HG03439 (cell line): ENCODE measurements around the gene ATAT1.
A peak's percentile ranks its signal among the peaks of the same experiment; 100 is the strongest.

Experiments
- ATAC-seq: cut with Tn5 transposase; IDR thresholded peaks from one replicate; pipeline ENCODE4 v1.9.1; 2021; ENCODE audit warnings: mild to moderate bottlenecking, moderate library complexity; ENCODE audit not compliant: unreplicated experiment

Gene ATAT1

DNA sequence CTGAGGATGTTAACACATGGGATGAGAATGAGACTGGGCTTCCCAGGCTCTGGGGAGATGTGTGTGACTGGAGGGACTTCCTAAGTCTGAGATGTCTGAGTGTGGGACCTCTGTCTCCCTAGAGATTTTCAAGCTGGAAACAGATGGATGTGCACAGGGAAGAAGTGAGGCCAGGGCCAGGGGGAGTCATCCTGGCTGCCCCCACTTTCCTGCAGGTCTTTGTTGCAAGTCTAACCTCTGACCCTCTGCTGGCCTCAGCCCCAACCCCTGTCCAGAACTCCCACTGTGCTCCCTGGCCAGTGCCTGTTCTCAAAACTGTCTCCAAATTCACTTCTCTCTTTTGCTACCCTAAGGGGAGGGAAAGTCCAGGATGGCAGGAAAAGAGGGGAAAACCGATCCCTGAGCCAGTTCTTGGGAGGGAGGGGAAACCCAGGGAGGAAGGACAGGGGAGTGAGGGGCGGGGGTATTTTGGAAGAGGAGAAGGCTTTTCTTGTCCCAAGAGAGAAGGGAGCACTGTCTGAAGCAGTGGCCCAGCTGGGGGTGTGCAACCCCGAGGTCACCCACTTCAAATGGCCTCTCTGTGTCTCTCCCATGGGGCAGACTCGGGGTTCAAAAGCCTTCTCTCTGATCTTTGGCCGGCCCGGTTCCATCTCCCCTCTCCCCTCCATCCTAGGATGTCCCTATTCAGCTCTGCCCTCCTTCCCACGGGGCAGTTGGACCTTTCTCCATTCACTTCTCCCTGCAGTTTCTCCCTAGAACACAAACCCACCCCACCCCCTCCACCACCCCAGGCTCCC, 56.7 kb downstream of the ATAT1 start:
- ATAC-seq = no peak

DNA sequence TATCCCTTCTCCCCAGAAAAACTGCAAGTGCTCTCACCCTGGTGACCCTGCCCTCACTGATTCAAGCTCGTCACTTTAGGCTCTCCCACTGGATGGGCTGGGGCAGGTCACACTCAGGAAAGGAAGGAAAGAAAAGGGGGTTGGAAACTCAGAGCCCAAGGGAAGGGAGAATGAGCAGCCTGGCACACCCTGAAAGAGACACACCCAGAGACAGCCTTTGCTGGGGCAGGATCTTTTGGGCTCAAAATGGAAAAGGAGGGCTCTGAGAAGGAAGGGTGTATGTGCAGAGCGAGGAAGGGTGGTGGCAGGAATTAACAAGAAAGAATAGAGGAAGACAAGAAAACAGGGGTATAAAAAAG, 57.3 kb downstream of the ATAT1 start:
- no peak for ATAC-seq

- ATAC-seq = no peak
Observed at GRCh38 chr6:30684386-30685156, 57.9 kb downstream of the ATAT1 start.

DNA sequence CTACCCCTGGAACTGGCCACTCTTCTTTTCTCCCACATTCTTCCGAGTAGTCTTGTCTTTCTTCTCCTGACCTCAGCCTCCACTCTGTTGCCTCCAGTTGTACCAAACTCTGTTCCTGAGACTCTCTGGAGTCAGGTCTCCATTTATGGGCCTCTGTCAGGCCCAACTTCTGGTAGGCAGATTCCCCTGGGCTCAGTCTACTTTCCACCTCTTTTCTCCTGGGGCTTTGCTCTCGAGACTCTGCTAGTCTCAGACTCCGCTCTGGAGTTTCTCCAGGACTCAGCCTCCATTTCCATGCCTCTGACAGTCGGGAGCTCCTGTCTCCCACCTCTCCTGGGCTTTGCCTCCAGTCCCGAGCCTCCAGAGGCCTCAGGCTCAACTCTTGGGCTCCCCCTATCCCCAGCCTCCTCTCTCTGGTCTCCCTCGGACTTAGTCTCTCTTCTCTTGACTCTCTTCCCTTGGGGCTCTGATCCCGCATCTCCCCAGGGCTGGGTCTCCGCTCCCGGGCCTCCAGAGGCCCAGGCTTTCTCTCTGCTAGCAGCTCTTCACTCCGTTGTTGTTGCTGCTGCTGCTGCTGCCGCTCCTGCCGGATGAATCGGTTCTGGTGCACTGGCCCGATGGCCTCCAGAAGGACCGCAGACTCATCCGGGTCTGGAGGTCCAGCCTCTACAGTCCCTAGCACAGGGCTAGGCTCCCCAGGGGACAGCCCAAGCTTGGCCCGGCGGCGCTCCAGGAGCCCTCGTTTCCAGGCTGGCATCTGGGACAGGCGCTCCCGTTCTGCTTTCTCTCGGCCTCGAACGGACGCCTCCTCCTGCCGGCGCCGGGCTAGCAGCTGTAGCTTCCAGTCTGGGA, 58.7 kb downstream of the ATAT1 start:
- ATAC-seq = no peak

DNA sequence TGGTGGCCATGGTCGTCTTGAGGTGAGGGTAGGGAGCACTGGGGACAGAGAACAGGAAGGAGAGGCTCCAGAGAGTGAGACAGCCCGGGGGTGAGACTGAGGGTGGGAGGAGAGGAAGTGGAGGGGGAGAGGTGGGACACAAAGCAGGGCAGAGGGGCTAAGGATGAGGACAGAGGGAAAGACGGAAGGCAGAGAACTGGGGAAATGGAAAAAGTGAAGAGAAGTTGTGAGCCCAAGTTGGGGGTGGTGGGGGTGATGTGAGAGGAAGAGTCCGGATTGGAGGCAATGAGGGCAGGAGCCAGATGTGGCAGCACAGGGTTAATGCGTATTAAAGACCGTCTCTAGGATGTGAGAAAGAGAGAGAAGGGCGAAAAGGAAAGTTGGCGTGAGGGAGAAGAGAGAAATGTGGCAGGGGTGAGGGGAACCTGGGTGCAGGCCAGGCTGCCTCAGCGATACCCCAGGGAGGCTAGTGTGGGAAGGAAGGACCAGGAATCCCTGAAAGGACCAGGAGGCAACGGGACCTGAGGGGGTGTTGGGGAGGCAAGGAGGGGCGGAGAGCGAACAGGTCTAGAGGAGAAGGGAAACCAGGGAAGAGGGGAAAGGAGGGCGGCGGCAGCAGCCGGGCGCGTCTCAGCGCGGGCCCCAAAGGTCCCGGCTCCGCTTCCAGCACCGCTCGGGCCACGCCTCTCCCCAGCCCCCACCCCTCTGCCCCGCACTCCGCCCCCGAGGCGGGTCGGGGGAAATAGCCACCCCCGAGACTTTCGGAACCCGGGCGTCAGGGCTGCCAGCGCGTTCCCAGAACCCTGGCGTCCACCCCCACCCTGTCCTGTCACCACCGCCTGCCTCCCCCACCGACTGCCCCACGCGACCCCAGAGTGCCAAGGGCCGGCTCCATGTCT, 59.6 kb downstream of the ATAT1 start, which contains the start of gene PPP1R18:
Gene PPP1R18, minus strand, starts transcription at position 637 of the 899 bp plus-strand sequence. Its CDS starts 627 bp downstream, at position 10.
- ATAC-seq = peak; percentile 18

DNA sequence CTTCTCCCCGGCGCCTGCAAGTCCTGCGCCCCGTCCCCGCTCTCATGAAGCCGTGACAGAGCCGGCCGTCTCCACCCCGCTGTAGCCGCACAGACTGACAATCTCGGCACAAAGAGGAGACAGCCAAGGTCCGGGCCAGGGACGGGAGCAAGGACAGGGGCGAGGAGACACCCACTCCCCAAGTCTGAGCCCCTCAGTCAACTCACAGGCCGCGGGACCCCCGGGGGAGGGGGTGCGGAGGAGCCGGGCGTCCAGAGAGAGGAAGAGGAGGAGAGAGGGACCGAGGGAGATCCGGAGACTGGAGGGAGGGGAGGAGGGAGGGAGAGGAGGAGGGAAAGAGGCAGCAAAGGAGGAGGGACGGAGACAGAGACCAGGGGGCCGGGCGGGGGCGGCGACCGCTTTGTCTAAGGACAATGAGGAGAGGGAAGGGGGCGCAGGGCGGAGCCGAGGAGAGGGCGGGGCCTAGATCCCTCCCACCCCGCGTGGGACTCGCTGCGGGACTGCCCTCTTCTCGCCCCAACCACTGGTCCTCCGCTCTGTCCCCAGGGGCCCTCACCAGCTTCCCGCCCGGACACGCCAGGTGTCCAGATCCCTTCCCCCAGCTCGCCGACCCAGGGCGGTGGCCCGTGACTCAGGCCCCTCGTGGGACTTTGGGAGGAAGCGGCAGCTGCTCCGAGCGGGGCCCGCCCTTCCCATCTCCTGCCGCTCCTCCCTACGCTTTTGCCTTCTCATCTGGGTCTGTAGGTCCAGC, 60.4 kb downstream of the ATAT1 start:
- ATAC-seq = peak; percentile 44

DNA sequence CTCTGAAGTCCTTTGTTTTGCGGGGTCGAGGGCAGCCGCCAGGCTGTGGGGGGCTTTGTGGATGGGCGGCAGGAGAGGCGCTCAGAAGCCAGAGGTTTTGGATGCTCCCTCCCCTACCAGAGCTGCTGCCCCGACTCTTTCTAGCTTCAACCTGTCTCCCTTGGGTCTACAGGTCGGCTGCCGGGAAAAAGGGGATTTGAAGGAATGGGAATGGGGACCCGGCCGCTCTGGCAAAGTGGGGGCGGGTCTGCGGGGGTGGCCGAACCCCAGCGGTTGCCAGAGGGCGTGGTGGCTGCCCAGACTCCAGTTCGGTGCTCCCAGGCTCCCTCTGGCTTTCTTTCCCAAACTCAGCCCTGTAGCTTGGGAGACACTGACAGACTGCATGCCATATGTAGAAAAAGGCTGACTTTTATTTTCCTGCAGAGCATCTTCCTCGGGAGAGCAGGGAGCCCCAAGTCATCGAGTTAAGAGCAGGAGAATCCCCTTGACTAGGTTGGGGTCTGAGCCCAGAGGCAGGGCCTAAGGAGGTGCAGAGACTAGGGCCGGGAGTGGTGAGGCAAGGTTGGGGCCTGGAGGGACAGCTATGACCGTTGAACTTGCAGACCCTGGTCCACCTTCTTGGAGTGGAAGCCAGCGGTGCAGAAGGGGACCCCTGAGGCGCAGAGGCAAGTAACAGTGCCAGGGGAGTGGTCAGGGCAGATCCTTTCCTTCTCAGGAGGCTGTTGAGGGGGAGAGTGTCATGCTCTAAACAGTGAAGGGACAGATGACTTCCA, 61.2 kb downstream of the ATAT1 start:
- ATAC-seq = no peak

DNA sequence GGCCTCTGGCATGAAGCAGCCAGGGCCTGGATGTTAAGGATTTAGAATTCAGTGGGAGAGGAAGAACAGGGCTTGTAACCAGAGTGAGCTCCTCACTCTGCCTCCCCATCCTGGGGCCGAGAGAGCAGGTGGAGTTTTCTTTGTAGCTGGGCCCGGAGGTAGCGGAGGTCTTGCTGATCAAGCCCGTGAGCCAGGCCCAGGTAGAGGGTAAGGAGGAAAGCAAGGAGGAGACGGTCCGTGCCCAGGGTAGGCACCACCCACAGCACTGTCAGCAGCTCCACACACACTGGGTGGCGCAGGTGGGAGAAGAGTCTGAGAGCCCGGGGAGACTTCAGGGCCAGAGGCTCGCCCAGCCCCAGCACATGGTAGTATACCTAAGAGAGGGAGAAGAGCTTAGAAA, 61.9 kb downstream of the ATAT1 start:
- ATAC-seq = no peak

DNA sequence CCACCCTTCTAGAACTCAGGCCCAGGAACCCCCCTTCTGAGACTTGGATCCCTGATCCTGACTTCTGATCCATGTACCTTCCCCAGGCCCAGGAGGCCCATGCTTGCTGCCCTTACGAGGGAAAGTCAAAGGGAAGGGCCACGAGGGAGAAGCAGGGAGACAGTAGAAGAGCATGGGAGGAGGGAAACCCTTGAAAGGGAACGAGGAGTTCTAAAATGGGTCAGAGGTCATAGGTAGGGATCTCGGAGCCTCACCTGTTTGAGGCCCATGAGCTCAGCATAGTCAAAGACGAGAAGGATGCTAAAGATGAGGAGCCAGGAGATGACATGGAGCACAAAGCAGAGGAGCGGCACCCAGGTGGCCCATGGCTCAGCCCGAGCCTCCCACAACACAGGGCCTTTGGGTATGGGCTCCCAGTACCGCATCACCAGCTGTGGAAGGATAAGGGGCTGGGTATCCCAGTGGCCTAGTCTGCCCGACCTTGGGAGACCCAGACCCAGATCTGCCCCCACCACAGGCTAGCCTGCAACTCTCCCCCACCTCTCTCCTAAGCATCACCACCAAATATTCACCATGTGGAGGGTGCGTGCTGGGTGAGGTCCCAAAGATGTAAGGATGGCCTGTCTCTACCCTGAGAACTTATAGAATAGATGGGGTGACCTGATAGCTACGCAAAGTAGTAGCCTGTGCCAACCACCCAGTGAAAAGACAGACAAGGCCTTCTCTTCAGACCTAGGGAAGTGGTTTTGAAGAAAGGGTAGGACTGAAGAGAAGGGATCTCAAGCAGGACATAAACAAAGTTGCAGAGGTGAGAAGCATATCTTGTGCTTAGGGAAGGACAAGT, 62.6 kb downstream of the ATAT1 start:
- ATAC-seq = no peak

- no peak for ATAC-seq
Observed at GRCh38 chr6:30689985-30690384, 63.3 kb downstream of the ATAT1 start.

DNA sequence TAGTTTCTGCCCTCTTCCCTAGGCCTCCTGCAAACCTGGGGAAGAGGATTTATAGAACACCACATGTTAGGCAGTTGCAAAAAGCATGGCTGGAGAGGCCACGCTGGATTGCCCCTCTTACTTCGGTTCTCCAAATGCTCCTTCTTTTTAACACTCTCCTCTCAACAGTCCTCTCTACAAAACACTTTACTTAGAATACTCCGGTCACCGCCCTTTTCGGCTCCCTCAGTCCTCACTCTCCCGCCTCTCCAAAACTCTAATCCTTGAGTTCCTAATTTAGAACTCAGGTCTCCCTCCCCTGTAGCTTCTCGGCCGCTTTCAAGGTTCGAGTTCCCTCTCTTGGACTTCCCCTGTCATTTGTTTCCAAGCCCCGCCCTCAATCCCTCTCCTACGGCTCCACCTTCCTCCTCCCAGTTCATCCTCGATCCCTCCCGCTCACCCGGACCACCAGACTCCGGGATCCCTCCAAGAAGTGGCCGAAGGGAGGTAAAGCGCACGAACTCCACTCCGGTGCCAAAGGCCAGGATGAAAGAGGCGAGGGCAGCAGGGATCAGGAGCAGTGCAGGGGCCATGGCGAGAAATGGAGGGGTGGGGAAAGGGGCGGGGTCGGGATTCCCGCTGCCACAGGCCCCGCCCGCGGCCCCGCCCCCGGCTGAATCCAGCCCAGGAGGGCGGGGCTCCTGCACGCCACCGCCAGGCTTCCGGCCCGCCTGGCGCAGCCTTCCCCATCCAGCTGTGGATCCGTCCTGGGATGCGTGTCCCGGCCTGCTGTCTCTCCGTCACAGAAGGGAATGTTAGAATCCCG, 63.9 kb downstream of the ATAT1 start, which contains the start of gene NRM:
Gene NRM, minus strand, starts transcription at position 582 of the 805 bp plus-strand sequence. Its CDS starts 10 bp downstream, at position 572.
- ATAC-seq = no peak

DNA sequence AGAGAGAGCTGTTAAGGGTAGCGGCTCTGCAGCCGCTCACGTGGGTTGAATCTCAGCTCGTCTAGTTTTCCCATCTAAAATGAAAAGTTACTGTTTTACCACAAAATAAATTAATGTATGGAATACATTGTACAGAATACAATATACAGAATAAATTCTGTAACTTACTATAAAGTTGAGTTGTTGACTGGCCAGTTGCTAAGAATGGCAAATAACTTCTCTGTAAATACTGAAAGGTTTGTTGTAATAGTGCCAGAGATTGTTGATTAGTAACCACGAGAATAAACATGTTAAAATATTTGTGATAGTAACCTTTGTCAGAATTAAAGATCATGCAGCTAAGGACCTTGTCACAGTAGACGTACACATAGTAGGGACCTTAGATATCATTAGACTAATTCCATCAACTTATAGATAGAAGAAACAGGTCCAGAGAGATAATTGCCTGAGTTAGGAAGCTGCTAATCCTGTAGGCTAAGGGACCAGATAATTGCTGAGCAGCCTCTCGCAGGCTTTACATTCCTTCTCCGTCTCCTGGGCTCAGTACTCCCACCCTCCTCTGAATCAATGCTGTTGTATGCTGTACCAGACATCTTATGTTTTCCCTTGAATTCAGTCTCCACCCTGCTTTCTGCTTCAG, 64.7 kb downstream of the ATAT1 start:
- no peak for ATAC-seq
